Activated CD8-positive, alpha-beta memory T cell treated with anti-CD3 and anti-CD28 coated beads, Interleukin-2, amount 10 ng/mL, durations not matched to agents 7 days and 5 days (primary cell): Measurements from ENCODE around the gene CKS1B. TPM values are rescaled to one million over a fixed set of nuclear protein-coding genes. Genes with fewer than 3 reads are reported as not detected.

ENCODE experiments used
- ATAC-seq: fragments of 150-1000 bp; cut with Tn5 transposase; one replicate; pipeline ENCODE4 v1.10.0; 2021; ENCODE audit warnings: moderate library complexity
- CTCF ChIA-PET: fragments of 350-600 bp; sonication (Branson Sonifier 250); formaldehyde crosslinking; loops from one replicate; lab custom pipeline; 2021; ENCODE audit warnings: antibody characterized with exemption; lab: Charles Lee
- DNase-seq: peaks from one replicate; pipeline ENCODE4 v3.0.0-alpha.2; 2020
- H3K27ac Mint-ChIP-seq: one replicate; pipeline ENCODE4 v1.8.0; 2021; ENCODE audit warnings: mild to moderate bottlenecking, mixed read lengths
- H3K27me3 Mint-ChIP-seq: one replicate; pipeline ENCODE4 v1.8.0; 2021; ENCODE audit warnings: mixed read lengths
- H3K36me3 Mint-ChIP-seq: one replicate; pipeline ENCODE4 v1.8.0; 2021; ENCODE audit warnings: mild to moderate bottlenecking, mixed read lengths
- H3K4me1 Mint-ChIP-seq: one replicate; pipeline ENCODE4 v1.8.0; 2021; ENCODE audit warnings: mixed read lengths
- H3K4me3 Mint-ChIP-seq: one replicate; pipeline ENCODE4 v1.8.0; 2021; ENCODE audit warnings: mild to moderate bottlenecking, moderate library complexity, mixed read lengths
- H3K9me3 Mint-ChIP-seq: one replicate; pipeline ENCODE4 v1.8.0; 2022; ENCODE audit warnings: low read depth, mixed read lengths
- total RNA-seq, 2 experiments: library from RNA; stranded (reverse); gene quantifications; one replicate each; pipeline ENCODE4 v1.2.3, GENCODE V29; 2021

Gene CKS1B
- total RNA-seq, 2 experiments from 2014 or later: 149 to 155 TPM

DNA sequence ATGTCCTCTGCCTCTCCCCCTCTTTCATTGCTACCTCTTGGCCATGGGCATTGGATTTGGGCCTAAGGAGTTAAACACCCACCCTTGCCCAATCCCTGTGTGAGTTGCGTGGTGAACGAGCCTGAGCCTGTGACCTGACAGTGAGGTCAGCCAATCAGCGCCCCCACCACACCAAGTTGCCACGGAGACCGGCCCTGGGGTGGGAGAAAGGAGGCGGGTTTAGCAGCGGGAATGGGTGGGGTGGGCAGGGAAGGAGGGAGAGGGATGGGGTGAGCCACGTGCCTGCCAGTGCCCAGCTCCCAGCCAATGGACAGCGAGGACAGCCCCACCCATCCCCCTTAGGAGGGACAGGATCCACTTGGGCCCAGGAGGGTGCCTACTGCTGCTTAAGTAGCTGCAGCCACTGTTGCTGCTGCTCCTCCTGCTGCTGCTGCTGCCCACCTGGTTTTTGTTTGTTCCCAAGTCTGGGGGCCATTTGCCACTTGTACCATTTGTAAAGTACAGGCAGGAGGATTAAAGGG is 37.6 kb downstream of the CKS1B start:
- H3K4me3 Mint-ChIP-seq: no peak overlapping the region
- no peaks in the 10 kb centered on the region for H3K9me3 Mint-ChIP-seq
- CTCF ChIA-PET: interaction anchor here (1.6 to 18.7 kb wide), 4 partner anchors 13 to 73 kb away, joined by 5 to 328 read pairs (median 108); partner anchors contain the start of genes ADAM15, EFNA4, LENEP and PYGO2
- DNase-seq (no peak), ATAC-seq (no peak)
- peaks cover 70% of the 10 kb centered on the region for H3K4me1 Mint-ChIP-seq
- H3K27ac Mint-ChIP-seq: peak overlapping the region; percentile 64
- peaks cover 16% of the 10 kb centered on the region for H3K36me3 Mint-ChIP-seq
- no peaks in the 10 kb centered on the region for H3K27me3 Mint-ChIP-seq

DNA sequence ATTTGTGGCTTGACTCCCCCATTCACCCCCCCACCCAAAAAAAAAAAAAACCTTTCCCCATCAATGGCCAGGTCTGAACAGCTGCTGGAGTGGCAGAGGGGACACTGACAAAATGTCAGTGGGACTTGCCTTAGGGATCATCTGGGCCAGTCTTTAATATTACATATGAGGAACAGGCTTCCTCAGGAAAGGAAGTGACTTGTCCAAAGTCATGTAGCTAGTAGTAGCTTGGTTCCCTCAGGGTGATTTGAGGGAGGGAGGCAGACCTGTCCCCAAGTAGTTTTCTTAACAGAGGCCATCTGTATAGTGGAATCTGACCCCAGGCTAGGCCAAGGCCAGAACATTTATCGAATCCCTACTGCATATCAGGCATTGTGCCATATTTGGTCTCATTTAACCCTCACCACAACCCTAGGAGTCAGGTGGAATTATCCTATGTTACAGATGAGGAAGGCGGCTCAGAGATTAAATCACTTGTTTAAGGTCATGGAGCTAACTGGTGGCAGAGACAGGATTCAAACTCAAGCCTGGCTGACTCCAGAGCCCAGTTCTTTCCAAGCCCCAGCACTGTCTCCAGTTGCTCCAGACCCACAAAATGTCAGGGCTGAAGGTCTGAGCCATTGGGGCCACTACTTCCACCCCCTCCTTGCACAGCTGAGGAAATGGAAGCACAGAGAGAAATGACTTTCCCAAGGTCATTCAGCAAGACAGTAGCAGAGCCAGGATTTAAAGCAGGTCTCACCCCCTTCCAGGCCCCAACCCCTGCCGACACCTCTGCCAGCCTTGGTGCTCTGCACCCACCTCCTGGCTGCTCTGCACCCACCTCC is 38.5 kb downstream of the CKS1B start:
- no peak overlapping the region for H3K4me3 Mint-ChIP-seq
- no peaks in the 10 kb centered on the region for H3K27me3 Mint-ChIP-seq
- H3K27ac Mint-ChIP-seq: peak overlapping the region; percentile 64
- peaks cover 16% of the 10 kb centered on the region for H3K36me3 Mint-ChIP-seq
- H3K4me1 Mint-ChIP-seq: peaks cover 72% of the 10 kb centered on the region
- ATAC-seq: no peak
- no peak for DNase-seq
- H3K9me3 Mint-ChIP-seq: no peaks in the 10 kb centered on the region
- CTCF ChIA-PET: interaction anchor here (0.9 to 18.7 kb wide), 5 partner anchors 14 to 72 kb away, joined by 3 to 328 read pairs (median 5); partner anchors contain the start of genes ADAM15, EFNA4, FLAD1 and LENEP

DNA sequence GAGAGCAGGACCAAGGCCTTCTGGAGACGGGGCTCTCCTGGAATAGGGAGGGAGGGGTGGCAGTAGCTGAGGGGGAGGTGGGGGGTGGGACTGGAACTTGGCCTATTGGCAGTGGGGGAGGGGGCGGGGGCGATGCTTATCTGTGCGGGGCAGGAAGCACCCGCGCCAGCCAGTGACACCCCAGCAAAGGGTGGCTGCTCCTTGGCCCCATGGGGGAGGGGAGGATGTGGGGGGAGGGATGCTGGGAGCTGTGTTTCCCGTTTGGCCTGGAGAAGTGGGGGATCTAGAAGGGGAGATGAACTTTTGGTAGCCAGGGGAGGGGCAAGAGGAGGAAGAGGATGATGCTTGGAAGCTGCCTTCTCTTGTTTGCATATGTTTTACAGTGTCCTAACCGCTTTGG is 39.2 kb downstream of the CKS1B start:
- H3K4me3 Mint-ChIP-seq: no peak overlapping the region
- ATAC-seq (no peak), DNase-seq (no peak)

DNA sequence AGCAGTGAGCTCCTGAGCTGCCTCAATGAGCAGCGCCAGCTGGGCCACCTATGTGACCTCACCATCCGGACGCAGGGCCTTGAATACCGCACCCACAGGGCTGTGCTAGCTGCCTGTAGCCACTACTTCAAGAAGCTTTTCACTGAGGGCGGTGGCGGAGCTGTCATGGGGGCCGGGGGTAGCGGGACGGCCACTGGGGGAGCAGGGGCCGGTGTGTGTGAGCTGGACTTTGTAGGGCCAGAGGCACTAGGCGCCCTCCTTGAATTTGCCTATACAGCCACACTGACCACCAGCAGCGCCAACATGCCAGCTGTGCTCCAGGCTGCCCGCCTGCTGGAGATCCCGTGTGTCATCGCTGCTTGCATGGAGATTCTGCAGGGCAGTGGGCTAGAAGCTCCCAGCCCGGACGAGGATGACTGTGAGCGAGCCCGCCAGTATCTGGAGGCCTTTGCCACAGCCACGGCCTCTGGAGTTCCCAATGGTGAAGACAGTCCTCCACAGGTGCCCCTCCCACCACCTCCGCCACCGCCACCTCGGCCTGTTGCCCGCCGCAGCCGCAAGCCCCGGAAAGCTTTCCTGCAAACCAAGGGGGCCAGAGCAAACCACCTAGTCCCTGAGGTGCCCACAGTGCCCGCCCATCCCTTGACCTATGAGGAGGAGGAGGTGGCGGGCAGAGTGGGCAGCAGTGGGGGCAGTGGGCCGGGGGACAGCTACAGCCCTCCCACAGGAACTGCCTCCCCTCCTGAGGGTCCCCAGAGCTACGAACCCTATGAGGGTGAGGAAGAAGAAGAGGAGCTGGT is 40.4 kb downstream of the CKS1B start:
- no peaks in the 10 kb centered on the region for H3K9me3 Mint-ChIP-seq
- peaks cover 61% of the 10 kb centered on the region for H3K4me1 Mint-ChIP-seq
- H3K4me3 Mint-ChIP-seq: no peak overlapping the region
- DNase-seq (no peak), ATAC-seq (no peak)
- H3K36me3 Mint-ChIP-seq: peaks cover 11% of the 10 kb centered on the region
- H3K27me3 Mint-ChIP-seq: no peaks in the 10 kb centered on the region
- CTCF ChIA-PET: interaction anchor here (1.3 to 18.7 kb wide), 10 partner anchors 7 to 224 kb away, joined by 3 to 328 read pairs (median 18); partner anchors contain the start of genes ADAM15, CKS1B, EFNA4 and FLAD1
- H3K27ac Mint-ChIP-seq: no peak overlapping the region

More for the DNA sequence above, 39.2 kb downstream of the CKS1B start:
- Mint-ChIP-seq H3K27me3 (no peaks in the 10 kb centered on the region), H3K27ac (peak overlapping the region; percentile 72), H3K4me1 (peaks cover 70% of the 10 kb centered on the region), H3K36me3 (peaks cover 16% of the 10 kb centered on the region), H3K9me3 (no peaks in the 10 kb centered on the region)
- CTCF ChIA-PET: interaction anchor here (0.9 to 18.7 kb wide), 6 partner anchors 15 to 71 kb away, joined by 3 to 328 read pairs (median 5); partner anchors contain the start of genes ADAM15, EFNA4, FLAD1 and LENEP

DNA sequence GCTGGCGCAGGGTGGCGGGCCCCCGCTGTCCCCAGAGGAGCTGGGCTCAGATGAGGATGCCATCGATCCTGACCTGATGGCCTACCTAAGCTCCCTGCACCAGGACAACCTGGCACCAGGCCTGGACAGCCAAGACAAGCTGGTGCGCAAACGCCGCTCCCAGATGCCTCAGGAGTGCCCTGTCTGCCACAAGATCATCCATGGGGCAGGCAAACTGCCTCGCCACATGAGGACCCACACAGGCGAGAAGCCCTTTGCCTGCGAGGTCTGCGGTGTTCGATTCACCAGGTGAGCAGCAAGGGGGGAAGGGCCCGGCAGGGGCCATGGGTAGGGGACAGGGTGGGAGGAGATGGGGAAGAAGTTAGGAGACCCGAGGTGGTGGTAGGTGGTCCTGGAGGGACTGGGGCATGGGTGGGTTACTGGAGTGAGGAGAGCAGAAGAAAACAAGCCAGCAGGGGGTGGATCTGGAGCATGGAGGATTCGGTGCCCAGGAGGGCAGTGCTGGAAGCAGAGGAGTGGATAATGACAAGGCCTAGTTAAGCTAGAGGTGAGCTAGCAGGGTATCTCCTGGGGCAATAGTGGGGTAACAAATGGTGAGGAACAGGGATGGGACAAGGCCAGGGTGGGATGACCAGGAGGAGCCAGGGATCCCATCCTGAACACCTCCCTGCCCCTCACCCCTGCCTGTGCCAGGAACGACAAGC is 41.2 kb downstream of the CKS1B start:
- H3K9me3 Mint-ChIP-seq: no peaks in the 10 kb centered on the region
- no peak for ATAC-seq
- H3K36me3 Mint-ChIP-seq: peaks cover 11% of the 10 kb centered on the region
- CTCF ChIA-PET: interaction anchor here (1.1 to 18.7 kb wide), 14 partner anchors 7 to 400 kb away, joined by 3 to 328 read pairs (median 12); partner anchors contain the start of genes ADAM15, CKS1B, EFNA4 and FLAD1
- H3K4me3 Mint-ChIP-seq: no peak overlapping the region
- peaks cover 54% of the 10 kb centered on the region for H3K4me1 Mint-ChIP-seq
- H3K27ac Mint-ChIP-seq: no peak overlapping the region
- no peak for DNase-seq
- no peaks in the 10 kb centered on the region for H3K27me3 Mint-ChIP-seq

DNA sequence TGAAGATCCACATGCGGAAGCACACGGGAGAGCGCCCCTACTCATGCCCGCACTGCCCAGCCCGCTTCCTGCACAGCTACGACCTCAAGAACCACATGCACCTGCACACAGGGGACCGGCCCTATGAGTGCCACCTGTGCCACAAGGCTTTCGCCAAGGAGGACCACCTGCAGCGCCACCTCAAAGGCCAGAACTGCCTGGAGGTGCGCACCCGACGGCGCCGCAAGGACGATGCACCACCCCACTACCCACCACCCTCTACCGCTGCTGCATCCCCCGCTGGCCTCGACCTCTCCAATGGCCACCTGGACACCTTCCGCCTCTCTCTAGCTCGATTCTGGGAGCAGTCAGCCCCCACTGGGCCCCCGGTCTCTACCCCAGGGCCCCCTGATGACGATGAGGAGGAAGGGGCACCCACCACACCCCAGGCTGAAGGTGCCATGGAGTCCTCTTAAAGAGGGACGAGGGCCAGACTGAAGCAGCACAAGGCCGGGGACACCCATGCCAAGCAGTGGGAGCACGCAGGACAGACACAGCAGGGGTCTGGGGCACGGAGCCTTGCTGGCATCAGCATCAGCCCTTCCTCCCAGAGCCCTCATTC is 41.9 kb downstream of the CKS1B start:
- Mint-ChIP-seq H3K27me3 (no peaks in the 10 kb centered on the region), H3K4me3 (no peak overlapping the region), H3K4me1 (peaks cover 47% of the 10 kb centered on the region), H3K9me3 (no peaks in the 10 kb centered on the region), H3K36me3 (peaks cover 8% of the 10 kb centered on the region), H3K27ac (no peak overlapping the region)
- CTCF ChIA-PET: interaction anchor here (0.6 to 18.7 kb wide), 20 partner anchors 8 to 400 kb away, joined by 3 to 328 read pairs (median 10); partner anchors contain the start of genes ADAM15, CKS1B, DCST1 and DCST2
- DNase-seq: no peak
- no peak for ATAC-seq

DNA sequence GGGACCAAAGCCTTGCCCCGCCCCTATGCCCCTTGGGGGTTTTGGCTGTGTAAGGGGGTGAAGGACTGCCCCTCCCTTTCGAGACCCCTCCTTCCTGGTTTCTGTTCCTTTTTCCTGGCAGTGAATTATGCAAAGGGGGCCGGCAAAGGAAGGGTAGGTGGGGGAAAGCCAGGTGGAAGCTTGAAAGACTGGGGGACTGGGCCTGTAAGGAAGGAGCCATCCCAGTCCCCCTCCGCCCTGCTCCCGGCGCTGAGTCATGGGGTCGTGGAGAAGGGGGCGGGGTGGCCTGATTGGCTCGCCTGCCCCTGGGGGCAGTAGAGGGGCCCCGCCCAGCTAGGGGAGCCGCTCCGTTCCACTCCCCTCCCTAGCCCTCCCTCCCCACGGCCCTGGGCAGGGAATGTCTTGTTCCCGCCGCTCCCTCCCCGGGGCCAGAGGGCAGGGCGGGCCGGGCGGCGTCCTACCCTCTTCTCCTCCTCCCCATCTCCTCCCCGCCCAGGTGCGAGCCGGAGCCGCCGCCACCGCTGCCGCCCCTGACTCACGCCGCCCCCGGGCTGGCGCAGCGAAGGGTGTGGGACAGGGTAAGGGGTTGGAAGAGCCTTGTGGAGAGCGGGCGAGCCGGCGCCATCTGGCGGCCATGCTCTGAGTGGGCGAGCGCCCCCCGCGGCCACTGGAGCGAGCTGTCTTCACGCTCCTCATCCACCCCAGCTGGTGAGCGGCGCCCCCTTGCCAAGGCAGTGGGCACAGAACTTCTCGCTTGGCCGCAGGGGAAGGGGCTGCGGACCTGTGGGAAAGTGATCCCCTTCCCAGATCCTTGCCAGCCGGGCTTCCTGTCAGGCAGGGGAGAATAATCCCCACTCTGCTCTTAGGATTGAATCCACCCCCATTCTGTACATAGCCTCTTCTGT is 42.8 kb downstream of the CKS1B start:
- Mint-ChIP-seq H3K36me3 (peaks cover 8% of the 10 kb centered on the region), H3K27ac (peak overlapping the region; percentile 44), H3K4me3 (peak overlapping the region; percentile 47), H3K4me1 (peaks cover 42% of the 10 kb centered on the region), H3K27me3 (no peaks in the 10 kb centered on the region), H3K9me3 (no peaks in the 10 kb centered on the region)
- ATAC-seq (peak; percentile 99), DNase-seq (peak; percentile 89)
- CTCF ChIA-PET: interaction anchor here (0.6 to 18.7 kb wide), 37 partner anchors 9 to 458 kb away, joined by 3 to 328 read pairs (median 6); partner anchors contain the start of genes ADAM15, CKS1B, DCST1 and DCST2

DNA sequence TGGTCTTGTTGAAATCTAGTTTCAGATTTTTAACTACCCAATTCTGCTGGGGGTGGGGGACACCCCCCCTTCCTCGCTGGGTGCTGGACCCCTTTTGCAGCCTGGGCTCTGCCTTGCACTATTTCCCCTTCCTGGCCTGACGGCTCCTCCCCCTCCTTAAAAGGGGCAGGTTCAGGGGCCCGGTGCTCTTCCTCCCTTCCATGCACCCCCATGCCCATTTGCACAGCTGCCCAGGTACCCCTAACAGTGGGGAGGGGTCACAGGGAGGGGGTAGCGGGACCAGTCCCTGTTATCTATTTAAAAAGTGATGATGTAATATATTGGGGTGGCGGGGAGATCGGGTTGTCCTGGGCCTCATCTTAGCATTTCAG is 43.5 kb downstream of the CKS1B start:
- Mint-ChIP-seq H3K4me1 (peaks cover 38% of the 10 kb centered on the region), H3K27ac (peak overlapping the region; percentile 44), H3K36me3 (peaks cover 8% of the 10 kb centered on the region), H3K9me3 (no peaks in the 10 kb centered on the region), H3K4me3 (peak overlapping the region; percentile 47), H3K27me3 (no peaks in the 10 kb centered on the region)
- DNase-seq (no peak), ATAC-seq (peak; percentile 11)
- CTCF ChIA-PET: interaction anchor here (0.6 to 18.7 kb wide), 35 partner anchors 8 to 458 kb away, joined by 3 to 328 read pairs (median 6); partner anchors contain the start of genes ADAM15, CKS1B, DCST1 and DCST2

DNA sequence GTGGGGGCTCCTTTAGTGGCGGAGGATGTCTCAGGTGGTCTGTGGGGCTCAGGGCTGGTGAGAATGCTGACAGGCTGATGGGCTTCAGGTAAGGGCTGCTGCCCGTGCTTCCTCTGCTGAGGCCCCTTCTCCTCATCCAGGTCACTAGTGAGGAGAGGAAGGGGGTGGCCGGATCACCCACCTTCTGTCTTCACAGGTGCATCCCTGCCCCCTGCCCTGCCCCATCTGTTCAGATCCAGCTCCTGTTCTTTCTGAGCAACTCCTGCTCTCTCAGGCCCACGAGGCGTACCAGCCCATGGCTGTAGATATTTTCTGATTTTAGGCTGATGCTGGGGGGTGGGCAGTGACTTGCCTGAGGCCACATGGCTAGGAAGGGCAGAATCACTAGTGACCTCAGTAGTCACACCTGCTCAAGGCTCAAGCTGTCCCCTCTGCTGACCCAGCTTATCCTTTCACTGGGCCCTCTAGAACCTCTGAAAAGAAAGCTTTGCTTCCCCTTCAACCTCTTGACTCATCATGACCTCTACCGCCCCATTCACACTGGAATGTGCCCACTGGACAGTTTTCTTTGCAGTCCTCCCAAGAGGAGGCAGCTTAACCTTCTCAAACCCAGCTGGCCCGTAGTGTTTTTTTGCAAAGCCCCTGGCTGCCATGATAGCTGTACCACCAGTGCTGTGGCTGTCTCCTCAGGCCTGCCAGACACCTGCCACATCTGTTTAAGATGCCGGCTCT is 44.3 kb downstream of the CKS1B start:
- H3K36me3 Mint-ChIP-seq: peaks cover 8% of the 10 kb centered on the region

DNA sequence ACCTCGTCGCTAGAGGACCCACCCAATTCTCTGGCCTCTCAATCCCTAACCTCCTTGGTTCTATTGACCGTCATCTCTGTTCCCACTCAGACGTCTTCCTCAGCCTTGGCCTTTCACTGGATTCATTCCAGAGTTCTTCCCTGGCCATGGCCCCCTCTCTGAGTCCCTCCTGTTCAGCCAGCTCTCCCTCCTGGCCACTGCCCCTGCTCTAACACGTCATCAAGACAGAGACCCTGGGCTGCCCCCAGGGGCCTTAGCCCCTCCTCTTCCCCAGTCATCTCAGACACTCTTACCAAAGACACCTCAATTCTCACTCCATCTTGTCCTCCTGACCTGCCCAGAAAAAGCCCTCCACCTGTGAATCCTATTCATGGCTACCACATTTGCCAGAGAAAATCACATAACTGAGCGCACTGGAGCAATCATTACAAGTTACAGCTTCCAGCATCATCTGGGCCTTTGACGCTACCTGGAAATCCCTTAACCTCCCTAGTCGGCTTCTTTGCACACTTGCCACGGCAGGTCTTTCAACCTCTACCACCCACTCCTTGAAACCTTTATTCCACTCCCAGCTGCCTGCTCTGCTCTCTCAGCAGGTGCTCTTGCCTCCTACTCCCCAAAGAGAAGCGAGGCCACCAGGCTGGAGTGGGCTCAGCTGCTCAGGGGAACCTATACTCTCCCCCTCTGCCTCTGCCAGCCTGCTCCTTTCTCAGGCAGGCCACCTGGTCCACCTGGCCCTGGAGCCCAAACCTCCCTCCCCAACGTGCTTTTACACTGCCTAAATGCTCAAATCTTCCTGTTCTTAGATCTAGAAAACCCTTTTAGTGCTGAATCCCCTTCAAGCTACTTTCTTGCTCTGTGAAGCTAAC is 45.1 kb downstream of the CKS1B start:
- CTCF ChIA-PET: interaction anchor here (1.0 to 18.7 kb wide), 12 partner anchors 11 to 112 kb away, joined by 3 to 328 read pairs (median 12); partner anchors contain the start of genes ADAM15, DCST1, DCST2 and EFNA4
- DNase-seq (no peak), ATAC-seq (no peak)
- Mint-ChIP-seq H3K36me3 (peaks cover 6% of the 10 kb centered on the region), H3K27me3 (no peaks in the 10 kb centered on the region), H3K9me3 (no peaks in the 10 kb centered on the region), H3K4me1 (peaks cover 24% of the 10 kb centered on the region), H3K4me3 (no peak overlapping the region), H3K27ac (no peak overlapping the region)

More for the DNA sequence above, 44.3 kb downstream of the CKS1B start:
- Mint-ChIP-seq H3K27ac (no peak overlapping the region), H3K4me1 (peaks cover 29% of the 10 kb centered on the region), H3K9me3 (no peaks in the 10 kb centered on the region), H3K4me3 (no peak overlapping the region), H3K27me3 (no peaks in the 10 kb centered on the region)
- ATAC-seq (no peak), DNase-seq (no peak)
- CTCF ChIA-PET: interaction anchor here (1.0 to 18.7 kb wide), 13 partner anchors 10 to 111 kb away, joined by 3 to 328 read pairs (median 13); partner anchors contain the start of genes ADAM15, CKS1B, DCST1 and DCST2
